Hepatocyte (in vitro differentiated cells): Measurements from ENCODE around the gene STXBP1. TPM values are rescaled to one million over a fixed set of nuclear protein-coding genes. Genes with fewer than 3 reads are reported as not detected.

Experiments
- DNase-seq: peaks from one replicate; pipeline ENCODE4 v3.0.0-alpha.2; 2016; ENCODE audit warnings: low spot score
- H2AFZ ChIP-seq: fragments of 200-600 bp; sonication (generic); 2 replicates; pipeline ENCODE4 v1.6.0; 2016; ENCODE audit warnings: antibody characterized with exemption, mild to moderate bottlenecking
- H3K27ac ChIP-seq: fragments of 200-600 bp; sonication (generic); 2 replicates; pipeline ENCODE4 v1.5.1; 2016; ENCODE audit warnings: mild to moderate bottlenecking
- H3K27me3 ChIP-seq: fragments of 200-600 bp; sonication (generic); 2 replicates; pipeline ENCODE4 v1.6.1; 2016
- H3K36me3 ChIP-seq: fragments of 200-600 bp; sonication (generic); replicated peaks from 2 replicates; pipeline ENCODE4 v1.5.1; 2016; ENCODE audit warnings: low read depth; ENCODE audit not compliant: insufficient read depth
- H3K4me1 ChIP-seq: fragments of 200-600 bp; sonication (generic); 2 replicates; pipeline ENCODE4 v1.5.1; 2016; ENCODE audit warnings: mild to moderate bottlenecking, moderate library complexity; ENCODE audit not compliant: insufficient read depth
- H3K4me2 ChIP-seq: fragments of 200-600 bp; sonication (generic); 2 replicates; pipeline ENCODE4 v1.6.0; 2016
- H3K4me3 ChIP-seq: fragments of 200-600 bp; sonication (generic); 2 replicates; pipeline ENCODE4 v1.5.1; 2016; ENCODE audit warnings: mild to moderate bottlenecking
- H3K79me2 ChIP-seq: fragments of 200-600 bp; sonication (generic); 2 replicates; pipeline ENCODE4 v1.6.0; 2017; ENCODE audit warnings: mild to moderate bottlenecking
- H3K9me2 ChIP-seq: fragments of 200-600 bp; sonication (generic); replicated peaks from 2 replicates; pipeline ENCODE4 v1.6.0; 2017; ENCODE audit warnings: mild to moderate bottlenecking; ENCODE audit not compliant: insufficient read depth
- H3K9me3 ChIP-seq: fragments of 200-600 bp; sonication (generic); 2 replicates; pipeline ENCODE4 v1.5.1; 2016; ENCODE audit warnings: low read depth, mild to moderate bottlenecking
- H4K20me1 ChIP-seq: fragments of 200-600 bp; sonication (generic); 2 replicates; pipeline ENCODE4 v1.6.0; 2016; ENCODE audit warnings: mild to moderate bottlenecking; ENCODE audit not compliant: insufficient read depth, poor library complexity, severe bottlenecking
- CTCF ChIP-seq: fragments of 200-600 bp; sonication (generic); IDR thresholded peaks from 2 replicates; pipeline ENCODE4 v1.5.1; 2016; ENCODE audit warnings: antibody characterized with exemption, mild to moderate bottlenecking; ENCODE audit not compliant: poor library complexity
- EZH2 ChIP-seq: fragments of 200-600 bp; sonication (generic); IDR thresholded peaks from 2 replicates; pipeline ENCODE4 v1.6.1; 2016; ENCODE audit warnings: antibody characterized with exemption, mild to moderate bottlenecking, borderline replicate concordance
- EZH2phosphoT487 ChIP-seq: fragments of 200-600 bp; sonication (generic); IDR thresholded peaks from one replicate; pipeline ENCODE4 v1.6.1; 2018; ENCODE audit warnings: antibody characterized with exemption, mild to moderate bottlenecking, low read depth, moderate library complexity; ENCODE audit not compliant: unreplicated experiment, severe bottlenecking
- WGBS: methylation state at CpG from one replicate; pipeline ENCODE4 v1.1.6; 2016; ENCODE audit warnings: low lambda C conversion rate; ENCODE audit errors: missing lambda C conversion rate; 5-methylcytosine and 5-hydroxymethylcytosine counted together
- polyA plus RNA-seq: library from polyadenylated mRNA; unstranded; fragments of >200 nt; fragmentation: Nextera tagmentation; extraction: Ambion mirVana; gene quantifications from 2 replicates; pipeline ENCODE4 v1.2.1, GENCODE V29; 2016
- total RNA-seq: library from RNA; depleted of rRNA; stranded (reverse); fragments of >200 nt; gene quantifications from 2 replicates; pipeline ENCODE4 v1.2.3, GENCODE V29; 2014

STXBP1 gene
- total and polyA plus RNA-seq, 2 experiments from 2014 or later = 22.6 to 27.6 TPM

GRCh38 chr9:127716412-127716811, 104.3 kb downstream of the STXBP1 start:
- H3K27ac ChIP-seq = peak overlapping the region; percentile 69
- no peaks in the 10 kb centered on the region for H3K79me2 ChIP-seq
- H3K36me3 ChIP-seq = no peaks in the 10 kb centered on the region
- no peak overlapping the region for H3K4me3 ChIP-seq
- H3K9me3 ChIP-seq = no peaks in the 10 kb centered on the region
- no peaks in the 10 kb centered on the region for H3K27me3 ChIP-seq
- H3K9me2 ChIP-seq = no peaks in the 10 kb centered on the region
- H3K4me2 ChIP-seq = peak overlapping the region; percentile 96
- DNase-seq = no peak
- 90% methylated on average over 7 of the region's 9 CpGs for WGBS
- TF ChIP-seq EZH2phosphoT487 (no peak), CTCF (no peak), EZH2 (no peak)
- H3K4me1 ChIP-seq = no peaks in the 10 kb centered on the region
- H4K20me1 ChIP-seq = no peaks in the 10 kb centered on the region
- no peak overlapping the region for H2AFZ ChIP-seq

- no peaks in the 10 kb centered on the region for H3K27me3 ChIP-seq
- no peaks in the 10 kb centered on the region for H4K20me1 ChIP-seq
- H3K4me1 ChIP-seq = no peaks in the 10 kb centered on the region
- no peaks in the 10 kb centered on the region for H3K36me3 ChIP-seq
- no peak for DNase-seq
- no peaks in the 10 kb centered on the region for H3K79me2 ChIP-seq
- no peak overlapping the region for H3K4me3 ChIP-seq
- no peak overlapping the region for H2AFZ ChIP-seq
- TF ChIP-seq EZH2 (no peak), CTCF (no peak), EZH2phosphoT487 (no peak)
- no peaks in the 10 kb centered on the region for H3K9me2 ChIP-seq
- no peak overlapping the region for H3K4me2 ChIP-seq
- H3K27ac ChIP-seq = no peak overlapping the region
- no peaks in the 10 kb centered on the region for H3K9me3 ChIP-seq
- WGBS = 94% methylated on average over 5 of the region's 5 CpGs
Observed at GRCh38 chr9:127717766-127718165, 105.7 kb downstream of the STXBP1 start.

- H4K20me1 ChIP-seq = no peaks in the 10 kb centered on the region
- H3K4me2 ChIP-seq = no peak overlapping the region
- H3K9me2 ChIP-seq = no peaks in the 10 kb centered on the region
- no peak for DNase-seq
- no peak overlapping the region for H2AFZ ChIP-seq
- H3K79me2 ChIP-seq = no peaks in the 10 kb centered on the region
- H3K4me3 ChIP-seq = no peak overlapping the region
- H3K9me3 ChIP-seq = no peaks in the 10 kb centered on the region
- H3K27ac ChIP-seq = no peak overlapping the region
- WGBS = 90% methylated on average over 11 of the region's 12 CpGs
- H3K36me3 ChIP-seq = no peaks in the 10 kb centered on the region
- TF ChIP-seq EZH2phosphoT487 (no peak), EZH2 (no peak), CTCF (no peak)
- H3K4me1 ChIP-seq = no peaks in the 10 kb centered on the region
- no peaks in the 10 kb centered on the region for H3K27me3 ChIP-seq
Observed at GRCh38 chr9:127720031-127720864, 108.2 kb downstream of the STXBP1 start.
